ENCODE measurements around the gene SMIM28.

The SMIM28 gene

DNA sequence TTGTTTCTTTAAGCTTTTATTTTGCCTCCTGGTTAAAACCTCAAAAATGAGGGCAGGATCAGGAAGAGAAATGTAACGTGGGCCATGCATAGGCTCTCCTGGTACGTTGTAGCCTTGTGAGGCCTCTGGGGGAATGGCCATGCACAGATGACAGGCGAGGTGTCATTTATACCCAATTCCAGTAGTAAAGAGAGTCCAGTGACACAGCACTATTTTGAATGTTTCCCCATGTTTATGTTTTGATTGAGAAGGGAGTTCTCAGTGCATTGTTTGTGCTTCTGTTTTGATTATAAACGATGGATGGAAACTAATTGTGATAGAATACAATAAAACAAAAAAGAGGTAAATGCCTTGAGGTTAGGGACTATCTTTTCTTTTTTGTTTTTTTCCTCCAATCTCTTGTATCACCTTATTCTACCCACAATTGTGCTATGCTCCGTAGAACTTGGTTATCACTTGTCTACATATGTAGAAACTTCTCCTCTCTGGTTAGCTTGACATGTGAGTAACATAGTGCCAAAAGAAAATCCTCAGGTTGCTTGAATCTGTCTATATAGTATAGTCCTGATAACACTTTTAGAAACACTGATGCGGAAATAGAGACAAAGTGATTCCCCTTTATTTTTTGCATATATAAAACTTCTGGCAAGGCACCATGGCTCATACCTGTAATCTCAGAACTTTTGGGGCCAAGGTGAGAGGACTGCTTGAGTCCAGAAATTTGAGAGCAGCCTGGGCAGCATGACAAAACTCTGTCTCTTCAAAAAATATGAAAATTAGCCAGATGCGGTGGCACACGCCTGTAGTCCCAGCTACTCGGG is 6.9 kb upstream of the SMIM28 start:
- Histone ChIP-seq H3K4me2 (no peak overlapping the region), H3K79me2 (ENCODE audit: insufficient read depth, low read depth) (no peaks in the 10 kb centered on the region), H4K20me1 (ENCODE audit: insufficient read depth) (no peaks in the 10 kb centered on the region), H3K27ac (no peak overlapping the region), H3K4me1 (ENCODE audit: low read depth, poor library complexity, severe bottlenecking) (no peaks in the 10 kb centered on the region), H3K27me3 (ENCODE audit: insufficient read depth, low read depth) (no peaks in the 10 kb centered on the region), H3K36me3 (ENCODE audit: insufficient read depth) (no peaks in the 10 kb centered on the region), H2AFZ (ENCODE audit: low read depth) (no peak overlapping the region), H3K4me3 (IDR thresholded peaks at IDR 0.05; ENCODE audit: insufficient read depth, low read depth, low read length) (no peak overlapping the region), H3K9ac (no peak overlapping the region)
- TF ChIP-seq, protein P1, sequence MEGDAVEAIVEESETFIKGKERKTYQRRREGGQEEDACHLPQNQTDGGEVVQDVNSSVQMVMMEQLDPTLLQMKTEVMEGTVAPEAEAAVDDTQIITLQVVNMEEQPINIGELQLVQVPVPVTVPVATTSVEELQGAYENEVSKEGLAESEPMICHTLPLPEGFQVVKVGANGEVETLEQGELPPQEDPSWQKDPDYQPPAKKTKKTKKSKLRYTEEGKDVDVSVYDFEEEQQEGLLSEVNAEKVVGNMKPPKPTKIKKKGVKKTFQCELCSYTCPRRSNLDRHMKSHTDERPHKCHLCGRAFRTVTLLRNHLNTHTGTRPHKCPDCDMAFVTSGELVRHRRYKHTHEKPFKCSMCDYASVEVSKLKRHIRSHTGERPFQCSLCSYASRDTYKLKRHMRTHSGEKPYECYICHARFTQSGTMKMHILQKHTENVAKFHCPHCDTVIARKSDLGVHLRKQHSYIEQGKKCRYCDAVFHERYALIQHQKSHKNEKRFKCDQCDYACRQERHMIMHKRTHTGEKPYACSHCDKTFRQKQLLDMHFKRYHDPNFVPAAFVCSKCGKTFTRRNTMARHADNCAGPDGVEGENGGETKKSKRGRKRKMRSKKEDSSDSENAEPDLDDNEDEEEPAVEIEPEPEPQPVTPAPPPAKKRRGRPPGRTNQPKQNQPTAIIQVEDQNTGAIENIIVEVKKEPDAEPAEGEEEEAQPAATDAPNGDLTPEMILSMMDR (conservative IDR thresholded peaks at IDR 0.05; ENCODE audit: low read depth, low read length): no peak

DNA sequence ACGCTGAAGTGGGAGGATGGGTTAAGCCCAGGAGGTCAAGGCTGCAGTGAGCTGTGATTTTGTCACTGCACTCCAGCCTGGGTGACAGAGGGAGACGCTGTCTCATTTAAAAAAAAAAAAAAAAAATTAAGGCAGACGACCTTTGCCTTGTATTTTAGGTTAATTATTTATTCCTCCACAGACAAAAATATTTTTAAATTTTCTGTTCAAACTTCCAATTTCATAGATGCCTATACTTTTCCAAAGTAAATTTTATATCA is 6.3 kb upstream of the SMIM28 start:
- Histone ChIP-seq H3K79me2 (ENCODE audit: insufficient read depth, low read depth) (no peaks in the 10 kb centered on the region), H3K4me1 (ENCODE audit: low read depth, poor library complexity, severe bottlenecking) (no peaks in the 10 kb centered on the region), H2AFZ (ENCODE audit: low read depth) (no peak overlapping the region), H3K27ac (no peak overlapping the region), H3K27me3 (ENCODE audit: insufficient read depth, low read depth) (no peaks in the 10 kb centered on the region), H3K4me3 (IDR thresholded peaks at IDR 0.05; ENCODE audit: insufficient read depth, low read depth, low read length) (no peak overlapping the region), H3K4me2 (no peak overlapping the region), H4K20me1 (ENCODE audit: insufficient read depth) (no peaks in the 10 kb centered on the region), H3K36me3 (ENCODE audit: insufficient read depth) (no peaks in the 10 kb centered on the region), H3K9ac (no peak overlapping the region)
- TF ChIP-seq, protein P1 (conservative IDR thresholded peaks at IDR 0.05; ENCODE audit: low read depth, low read length): no peak

GRCh38 chr6:138371720-138372119 is 6.0 kb upstream of the SMIM28 start:
- Histone ChIP-seq H3K36me3 (ENCODE audit: insufficient read depth) (no peaks in the 10 kb centered on the region), H4K20me1 (ENCODE audit: insufficient read depth) (no peaks in the 10 kb centered on the region), H3K27ac (no peak overlapping the region), H2AFZ (ENCODE audit: low read depth) (no peak overlapping the region), H3K4me3 (IDR thresholded peaks at IDR 0.05; ENCODE audit: insufficient read depth, low read depth, low read length) (no peak overlapping the region), H3K9ac (no peak overlapping the region), H3K27me3 (ENCODE audit: insufficient read depth, low read depth) (no peaks in the 10 kb centered on the region), H3K4me2 (no peak overlapping the region), H3K79me2 (ENCODE audit: insufficient read depth, low read depth) (no peaks in the 10 kb centered on the region), H3K4me1 (ENCODE audit: low read depth, poor library complexity, severe bottlenecking) (no peaks in the 10 kb centered on the region)
- TF ChIP-seq, protein P1 (conservative IDR thresholded peaks at IDR 0.05; ENCODE audit: low read depth, low read length): no peak

GRCh38 chr6:138372711-138373463 is 4.8 kb upstream of the SMIM28 start:
- TF ChIP-seq, protein P1 (conservative IDR thresholded peaks at IDR 0.05; ENCODE audit: low read depth, low read length): no peak
- H3K4me1 ChIP-seq (ENCODE audit: low read depth, poor library complexity, severe bottlenecking): no peaks in the 10 kb centered on the region
- H3K4me3 ChIP-seq (IDR thresholded peaks at IDR 0.05; ENCODE audit: insufficient read depth, low read depth, low read length): no peak overlapping the region
- H3K9ac ChIP-seq: no peak overlapping the region
- no peaks in the 10 kb centered on the region for H3K27me3 ChIP-seq (ENCODE audit: insufficient read depth, low read depth)
- H3K27ac ChIP-seq: no peak overlapping the region
- no peaks in the 10 kb centered on the region for H3K79me2 ChIP-seq (ENCODE audit: insufficient read depth, low read depth)
- no peaks in the 10 kb centered on the region for H3K36me3 ChIP-seq (ENCODE audit: insufficient read depth)
- no peaks in the 10 kb centered on the region for H4K20me1 ChIP-seq (ENCODE audit: insufficient read depth)
- no peak overlapping the region for H2AFZ ChIP-seq (ENCODE audit: low read depth)
- H3K4me2 ChIP-seq: no peak overlapping the region

Data from KMS-11 (cell line).